ENCODE measurements around the gene COPZ2. TPM values are rescaled to one million over a fixed set of nuclear protein-coding genes. Genes with fewer than 3 reads are reported as not detected.

The COPZ2 gene
- total and polyA plus RNA-seq, 9 of the 15 experiments (the other 6 are each of a cell fraction or from before 2014, with no cell fraction given): 0.22 to 0.49 TPM; not detected in 7

GRCh38 chr17:48066192-48066591 is 28.6 kb upstream of the COPZ2 start:
- WGBS (ENCODE audit: insufficient coverage, low coverage, missing lambda C conversion rate): 89% methylated on average over 1 of the region's 1 CpG
- FAIRE-seq (no peak), ATAC-seq (no peak), DNase-seq (ENCODE audit: extremely low read depth in 1 of 4, low spot score in 3 of 4) (no peak)
- in situ Hi-C loops (cut with MboI): loop anchor here (5.0 kb wide), 1 partner anchor 39 kb away; no protein-coding TSS in a partner anchor
- POLR2A ChIA-PET: interaction anchor here (1.4 to 2.5 kb wide), 3 partner anchors 11 to 19 kb away, joined by 4 to 15 read pairs (median 11); partner anchors contain the start of gene NFE2L1
- no peaks in the 10 kb centered on the region for H3K79me2 ChIP-seq (ENCODE audit: control insufficient read depth, insufficient read depth, low read length)
- CTCF ChIA-PET (ENCODE audit: low intra/inter-chr PET ratio): no interaction called here
- no peaks in the 10 kb centered on the region for H3K27me3 ChIP-seq (ENCODE audit: control insufficient read depth in 2 of 2, insufficient read depth in 2 of 2, low read length in 2 of 2)
- H3K4me2 ChIP-seq (ENCODE audit: insufficient read depth, low read length): no peak overlapping the region
- no peak overlapping the region for H3K27ac ChIP-seq (ENCODE audit: extremely low read depth, low read depth, low read length)
- no peaks in the 10 kb centered on the region for H3K9me3 ChIP-seq (replicated peaks; ENCODE audit: control insufficient read depth, insufficient read depth, low read depth, low read length)
- peaks cover 77% of the 10 kb centered on the region for H3K36me3 ChIP-seq (ENCODE audit: control insufficient read depth, insufficient read depth, low read length)
- no TSS peak for BruUV-seq (replicated peaks)
- no peak overlapping the region for H3K9ac ChIP-seq (ENCODE audit: insufficient read depth in 1 of 2, low read depth in 2 of 2, low read length in 2 of 2)
- peaks cover 3% of the 10 kb centered on the region; the same call in 1 of the 2 replicates for H4K20me1 ChIP-seq (replicated peaks; ENCODE audit: control insufficient read depth, insufficient read depth, low read length)
- no peaks in the 10 kb centered on the region for H3K9me1 ChIP-seq (ENCODE audit: control insufficient read depth, insufficient read depth, low read length)
- intact Hi-C loops (cut with micrococcal nuclease): no loop called here
- no peak overlapping the region for H2AFZ ChIP-seq (ENCODE audit: low read depth, low read length)
- H3K4me1 ChIP-seq (replicated peaks in 1 of 2; ENCODE audit: control insufficient read depth in 2 of 2, insufficient read depth in 2 of 2, low read length in 2 of 2): peaks cover 0 to 7% of the 10 kb centered on the region in 2 experiments; a peak in 2 of 5 replicates
- H3K4me3 ChIP-seq: no peak overlapping the region
- TF ChIP-seq TRIM24 (IDR thresholded peaks at IDR 0.05) (no peak), TSHZ1 (CRISPR knock-in tag; IDR thresholded peaks at IDR 0.05) (no peak), AFF4 (CRISPR knock-in tag; IDR thresholded peaks at IDR 0.05) (no peak), SLC30A9 (CRISPR knock-in tag; IDR thresholded peaks at IDR 0.05) (no peak), BCL6 (CRISPR knock-in tag; IDR thresholded peaks at IDR 0.05) (no peak), SRSF1 (IDR thresholded peaks at IDR 0.05; ENCODE audit: low read depth, low read length) (no peak), DDX20 (tag; IDR thresholded peaks at IDR 0.05; ENCODE audit: low read depth) (no peak), E2F1 (CRISPR knock-in tag; IDR thresholded peaks at IDR 0.05) (no peak), ZNF277 (CRISPR knock-in tag; IDR thresholded peaks at IDR 0.05; ENCODE audit: borderline replicate concordance) (no peak), ZNF431 (CRISPR knock-in tag; IDR thresholded peaks at IDR 0.05) (no peak), ZNF507 (tag; conservative IDR thresholded peaks at IDR 0.05) (no peak), TGIF2 (CRISPR knock-in tag; IDR thresholded peaks at IDR 0.05) (no peak)

All from K562 (cell line).